Measurements from ENCODE around the gene MATN1. TPM values are rescaled to one million over a fixed set of nuclear protein-coding genes. Genes with fewer than 3 reads are reported as not detected.

Gene MATN1
- total RNA-seq, 4 donors from 2014 or later = 0.46 to 1.7 TPM; not detected in 2

GRCh38 chr1:30696831-30697230, 26.6 kb downstream of the MATN1 start:
- H3K27ac ChIP-seq = peak overlapping the region; percentile 89 to 90
- no peaks in the 10 kb centered on the region for H3K9me3 ChIP-seq
- no peak overlapping the region for H3K4me3 ChIP-seq
- DNase-seq = peak in 1 of 2 donors; percentile 18
- no peaks in the 10 kb centered on the region for H3K27me3 ChIP-seq
- TF ChIP-seq CTCF (IDR thresholded peaks at IDR 0.05) (no peak), POLR2A (IDR thresholded peaks at IDR 0.05) (no peak)
- H3K4me1 ChIP-seq = peaks cover 25 to 49% of the 10 kb centered on the region in 2 donors
- no peaks in the 10 kb centered on the region for H3K36me3 ChIP-seq
- intact Hi-C loops (cut with DNase I; ENCODE audit: low total_unique reads) = no loop called here

GRCh38 chr1:30695439-30695841, 27.9 kb downstream of the MATN1 start:
- Histone ChIP-seq H3K4me3 (no peak overlapping the region), H3K4me1 (peaks cover 31 to 45% of the 10 kb centered on the region in 2 donors), H3K9me3 (no peaks in the 10 kb centered on the region), H3K36me3 (no peaks in the 10 kb centered on the region), H3K27ac (peak overlapping the region; percentile 89 to 90), H3K27me3 (no peaks in the 10 kb centered on the region)
- intact Hi-C loops (cut with DNase I; ENCODE audit: low total_unique reads) = no loop called here
- no peak for TF ChIP-seq POLR2A (IDR thresholded peaks at IDR 0.05)
- TF ChIP-seq CTCF (IDR thresholded peaks at IDR 0.05) = no peak
- DNase-seq = peak; percentile 64 to 77

GRCh38 chr1:30694280-30695175, 28.9 kb downstream of the MATN1 start:
- intact Hi-C loops (cut with DNase I; ENCODE audit: low total_unique reads) = no loop called here
- peaks cover 29 to 45% of the 10 kb centered on the region in 2 donors for H3K4me1 ChIP-seq
- no peaks in the 10 kb centered on the region for H3K27me3 ChIP-seq
- H3K27ac ChIP-seq = peak overlapping the region; percentile 89 to 90
- no peaks in the 10 kb centered on the region for H3K36me3 ChIP-seq
- no peak overlapping the region for H3K4me3 ChIP-seq
- TF ChIP-seq POLR2A (IDR thresholded peaks at IDR 0.05) (no peak), CTCF (IDR thresholded peaks at IDR 0.05) (no peak)
- peak in 1 of 2 donors; percentile 19 for DNase-seq
- no peaks in the 10 kb centered on the region for H3K9me3 ChIP-seq

- DNase-seq = peak in 1 of 2 donors; percentile 61
- Histone ChIP-seq H3K27ac (peak overlapping the region; percentile 89 to 90), H3K4me3 (no peak overlapping the region), H3K36me3 (no peaks in the 10 kb centered on the region), H3K4me1 (peaks cover 29 to 45% of the 10 kb centered on the region in 2 donors), H3K9me3 (no peaks in the 10 kb centered on the region), H3K27me3 (no peaks in the 10 kb centered on the region)
- TF ChIP-seq CTCF (IDR thresholded peaks at IDR 0.05) = no peak
- TF ChIP-seq POLR2A (IDR thresholded peaks at IDR 0.05) = no peak
- intact Hi-C loops (cut with DNase I; ENCODE audit: low total_unique reads) = no loop called here
These were observed 29.6 kb downstream of the MATN1 start for GRCh38 chr1:30693822-30694221.

GRCh38 chr1:30693366-30693765, 30.0 kb downstream of the MATN1 start:
- DNase-seq = peak in 1 of 2 donors; percentile 17
- intact Hi-C loops (cut with DNase I; ENCODE audit: low total_unique reads) = no loop called here
- H3K27me3 ChIP-seq = no peaks in the 10 kb centered on the region
- H3K4me1 ChIP-seq = peaks cover 29 to 44% of the 10 kb centered on the region in 2 donors
- H3K27ac ChIP-seq = peak overlapping the region; percentile 89 to 90
- TF ChIP-seq CTCF (IDR thresholded peaks at IDR 0.05) (no peak), POLR2A (IDR thresholded peaks at IDR 0.05) (no peak)
- no peaks in the 10 kb centered on the region for H3K36me3 ChIP-seq
- H3K4me3 ChIP-seq = no peak overlapping the region
- no peaks in the 10 kb centered on the region for H3K9me3 ChIP-seq

Data from uterus (tissue), 4 donors.